Upper lobe of left lung (tissue), 6 donors: ENCODE data around the gene GRAMD4. TPM values are rescaled to one million over a fixed set of nuclear protein-coding genes. Genes with fewer than 3 reads are reported as not detected.

ENCODE experiments used
- ATAC-seq, 2 donors: fragments of 200-7000 bp; cut with Tn5 transposase; one replicate each; pipeline ENCODE4 v1.9.1; 2022; ENCODE audit warnings: mild to moderate bottlenecking in 2 of 2, moderate library complexity in 2 of 2; ENCODE audit not compliant: low FRiP score in 2 of 2
- DNase-seq, 2 donors: peaks; one replicate each; pipeline ENCODE4 v3.0.0-alpha.2; 2019 to 2020
- H3K27ac ChIP-seq, 4 donors: fragments of 200-600 bp; sonication (generic); one replicate each; pipeline ENCODE4 v1.5.1; 2016 to 2019
- H3K27me3 ChIP-seq, 4 donors: fragments of 200-600 bp; sonication (generic); one replicate each; pipeline ENCODE4 v1.5.1; 2017 to 2019
- H3K36me3 ChIP-seq, 4 donors: fragments of 200-600 bp; sonication (generic); one replicate each; pipeline ENCODE4 v1.5.1; 2016 to 2019
- H3K4me1 ChIP-seq, 4 donors: fragments of 200-600 bp; sonication (generic); one replicate each; pipeline ENCODE4 v1.5.1; 2018 to 2019
- H3K4me3 ChIP-seq, 4 donors: fragments of 200-600 bp; sonication (generic); one replicate each; pipeline ENCODE4 v1.5.1; 2017 to 2019; ENCODE audit warnings: mild to moderate bottlenecking in 2 of 4, moderate library complexity in 1 of 4
- H3K9me3 ChIP-seq, 4 donors: fragments of 200-600 bp; sonication (generic); one replicate each; pipeline ENCODE4 v1.5.1; 2018 to 2019
- CTCF ChIP-seq, 6 experiments: fragments of 450-650 bp in 4 of 6; fragments of 200-600 bp in 2 of 6; sonication (generic) in 2 of 6; IDR thresholded peaks; one replicate each; pipeline ENCODE4 v1.5.1; 2016 to 2019; ENCODE audit warnings: antibody characterized with exemption in 6 of 6
- EP300 ChIP-seq, 4 donors: sonication (generic); formaldehyde crosslinking; IDR thresholded peaks; one replicate each; pipeline ENCODE4 v1.5.1; 2017; ENCODE audit warnings: antibody characterized with exemption in 4 of 4, control low read depth in 2 of 4
- POLR2A ChIP-seq, 4 donors: fragments of 450-650 bp; IDR thresholded peaks; one replicate each; pipeline ENCODE4 v1.5.1; 2016 to 2017; ENCODE audit warnings: antibody characterized with exemption in 4 of 4, mild to moderate bottlenecking in 2 of 4
- POLR2AphosphoS5 ChIP-seq, 2 donors: sonication (generic); formaldehyde crosslinking; IDR thresholded peaks; one replicate each; pipeline ENCODE4 v1.5.1; 2017; ENCODE audit warnings: antibody characterized with exemption in 2 of 2
- WGBS, 2 donors: methylation state at CpG; one replicate each; pipeline ENCODE4 v1.1.5; 2017 to 2018; 5-methylcytosine and 5-hydroxymethylcytosine counted together
- total RNA-seq, 6 donors: library from RNA; depleted of rRNA in 4 of 6; stranded (reverse); fragments of >200 nt in 4 of 6; gene quantifications; one replicate each; pipeline versions ENCODE4 v1.1.0 to v1.2.1, GENCODE V29; 2016 to 2021
- donor health status: DM: no; HTN: no; CAD: no; lungs with moderate emphysema.
- donor health status: DM: no; HTN: yes; CAD: no; lungs with severe emphysema.

GRAMD4 gene
- total RNA-seq, 6 donors from 2014 or later: 59.8 to 302 (median 104) TPM

DNA sequence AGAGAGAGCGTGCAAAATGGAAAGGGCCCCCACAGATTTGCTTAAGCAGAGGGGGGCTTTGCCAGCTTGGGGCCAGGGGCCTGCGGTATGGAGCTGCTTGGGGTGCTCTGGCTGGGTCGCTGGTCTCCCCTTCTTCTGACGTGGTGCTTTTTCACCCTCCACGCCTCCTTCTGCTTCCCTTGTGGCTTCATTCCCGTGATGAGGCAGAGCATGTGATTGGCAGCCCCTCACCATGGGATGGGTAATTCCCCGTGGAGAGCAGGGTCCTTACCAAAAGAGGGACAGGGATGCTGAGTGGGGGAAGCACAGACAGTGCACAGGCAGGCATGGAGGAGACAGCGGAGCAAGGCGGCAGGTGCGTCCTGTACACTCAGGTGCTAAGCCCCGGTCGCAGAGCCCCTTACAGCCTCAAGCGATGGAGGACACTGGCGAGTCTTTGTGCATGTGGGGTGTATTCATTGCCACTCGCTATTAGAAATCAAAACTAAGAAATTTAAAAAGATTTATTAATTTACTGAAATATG, 19.9 kb upstream of the GRAMD4 start:
- H3K4me1 ChIP-seq: peaks cover 30 to 69% (median 37%) of the 10 kb centered on the region in 4 donors
- peak overlapping the region in 2 of 4 donors; percentile 71 to 76 for H3K27ac ChIP-seq
- no peaks in the 10 kb centered on the region for H3K9me3 ChIP-seq
- no peaks in the 10 kb centered on the region for H3K27me3 ChIP-seq
- 72 to 87% methylated on average over 14 to 15 of the region's 15 CpGs for WGBS, 2 donors
- peak in 1 of 4 donors; percentile 24 for TF ChIP-seq POLR2A (IDR thresholded peaks at IDR 0.05)
- TF ChIP-seq POLR2AphosphoS5 (IDR thresholded peaks at IDR 0.05): no peak
- no peaks in the 10 kb centered on the region for H3K36me3 ChIP-seq
- ATAC-seq (no peak), DNase-seq (no peak)
- H3K4me3 ChIP-seq: no peak overlapping the region

DNA sequence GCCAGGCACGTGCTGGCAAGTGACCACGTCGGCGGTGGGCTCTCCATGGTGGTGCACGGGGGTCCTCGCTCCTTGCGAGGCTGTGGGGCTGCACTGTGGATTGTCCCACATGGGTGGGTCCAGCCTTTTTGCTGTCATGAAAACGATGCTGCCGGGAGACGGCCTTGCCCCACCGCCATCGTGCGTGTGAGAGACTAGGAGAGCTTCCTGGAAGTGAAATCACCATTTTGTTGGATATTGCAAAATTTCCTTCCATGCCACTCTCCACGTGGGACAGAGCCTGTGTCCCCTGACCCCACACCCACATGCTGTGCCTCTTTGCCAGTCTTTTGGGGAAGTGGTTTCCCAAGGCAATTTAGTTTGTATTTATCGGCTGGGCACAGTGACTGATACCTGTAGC, 18.2 kb upstream of the GRAMD4 start:
- H3K36me3 ChIP-seq: no peaks in the 10 kb centered on the region
- H3K4me3 ChIP-seq: no peak overlapping the region
- no peaks in the 10 kb centered on the region for H3K9me3 ChIP-seq
- H3K4me1 ChIP-seq: peaks cover 16 to 53% (median 27%) of the 10 kb centered on the region in 4 donors
- no peak for TF ChIP-seq CTCF (IDR thresholded peaks at IDR 0.05)
- TF ChIP-seq POLR2A (IDR thresholded peaks at IDR 0.05): peak in 1 of 4 donors; percentile 47
- TF ChIP-seq POLR2AphosphoS5 (IDR thresholded peaks at IDR 0.05): peak in 1 of 2 donors; percentile 70
- peak in 2 of 4 donors; percentile 16 to 83 for TF ChIP-seq EP300 (IDR thresholded peaks at IDR 0.05)
- 66 to 81% methylated on average over 10 to 15 of the region's 15 CpGs for WGBS, 2 donors
- DNase-seq (peak in 1 of 2 donors; percentile 69), ATAC-seq (peak in 1 of 2 donors; percentile 69)
- H3K27ac ChIP-seq: peak overlapping the region in 3 of 4 donors; percentile 26 to 40 (median 40)
- H3K27me3 ChIP-seq: no peaks in the 10 kb centered on the region

DNA sequence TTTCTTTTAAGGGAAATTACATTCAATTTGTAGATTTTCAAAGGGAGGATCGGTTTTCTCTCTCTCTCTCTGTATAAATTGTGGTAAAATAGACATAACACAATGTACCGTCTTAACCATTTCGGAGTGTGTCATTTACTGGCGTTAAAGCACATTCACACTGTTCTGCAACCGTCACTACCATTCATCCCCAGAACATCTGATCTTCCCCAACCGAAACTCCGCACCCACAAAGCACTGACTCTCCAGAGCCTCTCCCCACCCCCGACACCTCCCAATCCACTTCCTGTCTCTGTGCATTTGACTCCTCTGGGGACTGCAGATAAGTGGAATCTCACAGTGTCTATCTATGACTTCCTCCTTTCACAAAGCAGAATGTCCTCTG, 15.9 kb upstream of the GRAMD4 start:
- H3K9me3 ChIP-seq: no peaks in the 10 kb centered on the region
- TF ChIP-seq CTCF (IDR thresholded peaks at IDR 0.05) (no peak), POLR2A (IDR thresholded peaks at IDR 0.05) (peak in 1 of 4 donors; percentile 49), EP300 (IDR thresholded peaks at IDR 0.05) (peak in 1 of 4 donors; percentile 45), POLR2AphosphoS5 (IDR thresholded peaks at IDR 0.05) (peak; percentile 26 to 43)
- peak in 1 of 2 donors; percentile 81 for ATAC-seq
- no peaks in the 10 kb centered on the region for H3K27me3 ChIP-seq
- H3K4me3 ChIP-seq: no peak overlapping the region
- peak in 1 of 2 donors; percentile 76 for DNase-seq
- 49 to 53% methylated on average over 8 of the region's 8 CpGs for WGBS, 2 donors
- no peaks in the 10 kb centered on the region for H3K36me3 ChIP-seq
- H3K27ac ChIP-seq: peak overlapping the region; percentile 38 to 69 (median 58)
- H3K4me1 ChIP-seq: peaks cover 8 to 37% (median 18%) of the 10 kb centered on the region in 4 donors

DNA sequence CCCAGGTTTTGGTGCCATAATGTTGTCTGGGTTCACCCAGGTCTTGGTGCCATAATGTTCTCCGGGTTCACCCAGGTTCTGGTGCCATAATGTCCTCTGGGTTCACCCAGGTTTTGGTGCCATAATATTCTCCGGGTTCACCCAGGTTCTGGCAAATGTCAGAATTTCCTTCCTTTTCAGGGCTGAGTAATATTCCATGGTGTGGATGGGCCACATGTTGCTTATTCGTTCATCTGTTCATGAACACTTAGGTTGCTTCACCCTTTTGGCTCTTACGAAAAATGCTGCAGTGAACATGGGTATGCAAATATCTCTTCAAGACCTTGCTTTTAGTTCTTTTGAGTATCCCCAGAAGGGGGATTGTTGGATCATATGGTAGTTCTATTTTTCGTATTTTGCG, 15.1 kb upstream of the GRAMD4 start:
- peaks cover 11 to 31% (median 15%) of the 10 kb centered on the region in 4 donors for H3K4me1 ChIP-seq
- ATAC-seq: no peak
- no peak for TF ChIP-seq EP300 (IDR thresholded peaks at IDR 0.05)

GRCh38 chr22:46606886-46607285, 13.3 kb upstream of the GRAMD4 start:
- H3K27me3 ChIP-seq: no peaks in the 10 kb centered on the region
- DNase-seq (no peak), ATAC-seq (no peak)
- WGBS, 2 donors: 69 to 77% methylated on average over 6 to 9 of the region's 9 CpGs
- H3K36me3 ChIP-seq: no peaks in the 10 kb centered on the region
- no peak overlapping the region for H3K27ac ChIP-seq
- TF ChIP-seq POLR2AphosphoS5 (IDR thresholded peaks at IDR 0.05) (no peak), POLR2A (IDR thresholded peaks at IDR 0.05) (no peak), EP300 (IDR thresholded peaks at IDR 0.05) (no peak)
- H3K9me3 ChIP-seq: no peaks in the 10 kb centered on the region
- peaks cover 0 to 20% (median 12%) of the 10 kb centered on the region in 4 donors for H3K4me1 ChIP-seq
- no peak overlapping the region for H3K4me3 ChIP-seq

More for the DNA sequence above, 15.1 kb upstream of the GRAMD4 start:
- Histone ChIP-seq H3K27me3 (no peaks in the 10 kb centered on the region), H3K27ac (no peak overlapping the region), H3K9me3 (no peaks in the 10 kb centered on the region), H3K4me3 (no peak overlapping the region), H3K36me3 (no peaks in the 10 kb centered on the region)
- no peak for DNase-seq
- WGBS, 2 donors: 91 to 93% methylated on average over 6 of the region's 6 CpGs

DNA sequence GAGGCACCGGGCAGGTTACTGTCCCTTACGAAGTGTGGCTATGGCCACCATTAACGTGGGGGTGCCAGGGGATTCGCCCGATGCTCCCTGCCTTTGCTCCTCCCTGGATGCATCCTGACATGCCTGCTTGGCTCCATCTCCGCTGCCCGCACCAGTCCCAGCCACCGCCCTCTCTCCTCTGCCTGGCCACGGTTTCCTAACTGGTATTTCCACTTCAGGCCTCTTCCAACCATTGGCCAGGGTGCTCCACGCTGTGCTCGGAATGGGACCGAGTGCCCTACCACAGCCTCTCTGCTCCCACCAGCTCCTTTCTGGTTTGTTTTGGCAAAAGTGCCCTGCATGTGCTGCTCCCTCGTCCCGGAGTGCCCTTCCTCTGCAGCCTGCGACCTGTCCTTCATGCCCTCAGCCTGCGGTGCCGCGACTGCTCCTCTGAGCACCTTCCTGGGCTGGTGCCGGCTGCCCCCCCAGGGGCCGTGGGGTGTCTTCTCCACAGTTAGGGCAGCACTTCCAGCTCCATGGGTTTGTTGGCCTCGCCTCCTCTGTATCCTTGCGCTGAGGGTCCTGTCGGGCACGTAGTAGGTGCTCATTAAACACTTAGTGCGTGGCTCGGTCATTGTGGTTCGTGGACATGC, 12.6 kb upstream of the GRAMD4 start:
- Histone ChIP-seq H3K27me3 (no peaks in the 10 kb centered on the region), H3K27ac (no peak overlapping the region), H3K9me3 (no peaks in the 10 kb centered on the region), H3K4me3 (no peak overlapping the region), H3K4me1 (peaks cover 2 to 23% (median 17%) of the 10 kb centered on the region in 4 donors), H3K36me3 (no peaks in the 10 kb centered on the region)
- TF ChIP-seq CTCF (IDR thresholded peaks at IDR 0.05) (no peak), POLR2AphosphoS5 (IDR thresholded peaks at IDR 0.05) (no peak), POLR2A (IDR thresholded peaks at IDR 0.05) (no peak)
- DNase-seq (peak in 1 of 2 donors; percentile 62), ATAC-seq (peak in 1 of 2 donors; percentile 85)
- 70 to 74% methylated on average over 19 to 27 of the region's 27 CpGs for WGBS, 2 donors
